ENCODE data around the gene CLDN19.

Gene CLDN19

DNA sequence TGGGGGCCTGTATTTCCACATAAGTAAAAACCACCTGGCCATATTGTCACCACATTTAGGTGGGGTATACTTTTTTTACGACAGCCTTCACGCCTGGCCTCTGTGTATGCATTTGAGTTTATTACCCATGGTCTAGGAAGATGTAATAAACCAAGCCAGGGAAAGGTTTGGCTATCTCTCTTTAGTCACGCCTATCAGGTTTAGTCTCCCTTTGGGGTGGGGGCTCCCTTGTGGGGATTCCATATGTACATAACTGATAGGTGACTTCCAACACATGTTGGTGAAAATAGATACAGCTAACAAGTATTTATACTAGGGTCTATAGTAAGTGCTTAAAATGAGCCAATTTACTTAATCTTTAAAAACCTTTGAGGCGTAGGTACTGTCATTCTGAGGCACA lies 53.6 kb downstream of the CLDN19 start:
- TF ChIP-seq, protein P1, sequence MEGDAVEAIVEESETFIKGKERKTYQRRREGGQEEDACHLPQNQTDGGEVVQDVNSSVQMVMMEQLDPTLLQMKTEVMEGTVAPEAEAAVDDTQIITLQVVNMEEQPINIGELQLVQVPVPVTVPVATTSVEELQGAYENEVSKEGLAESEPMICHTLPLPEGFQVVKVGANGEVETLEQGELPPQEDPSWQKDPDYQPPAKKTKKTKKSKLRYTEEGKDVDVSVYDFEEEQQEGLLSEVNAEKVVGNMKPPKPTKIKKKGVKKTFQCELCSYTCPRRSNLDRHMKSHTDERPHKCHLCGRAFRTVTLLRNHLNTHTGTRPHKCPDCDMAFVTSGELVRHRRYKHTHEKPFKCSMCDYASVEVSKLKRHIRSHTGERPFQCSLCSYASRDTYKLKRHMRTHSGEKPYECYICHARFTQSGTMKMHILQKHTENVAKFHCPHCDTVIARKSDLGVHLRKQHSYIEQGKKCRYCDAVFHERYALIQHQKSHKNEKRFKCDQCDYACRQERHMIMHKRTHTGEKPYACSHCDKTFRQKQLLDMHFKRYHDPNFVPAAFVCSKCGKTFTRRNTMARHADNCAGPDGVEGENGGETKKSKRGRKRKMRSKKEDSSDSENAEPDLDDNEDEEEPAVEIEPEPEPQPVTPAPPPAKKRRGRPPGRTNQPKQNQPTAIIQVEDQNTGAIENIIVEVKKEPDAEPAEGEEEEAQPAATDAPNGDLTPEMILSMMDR (conservative IDR thresholded peaks at IDR 0.05; ENCODE audit: low read length), result no peak
- no peak for DNase-seq (ENCODE audit: low read depth)
- H3K4me3 ChIP-seq (ENCODE audit: low read length), result no peak overlapping the region

DNA sequence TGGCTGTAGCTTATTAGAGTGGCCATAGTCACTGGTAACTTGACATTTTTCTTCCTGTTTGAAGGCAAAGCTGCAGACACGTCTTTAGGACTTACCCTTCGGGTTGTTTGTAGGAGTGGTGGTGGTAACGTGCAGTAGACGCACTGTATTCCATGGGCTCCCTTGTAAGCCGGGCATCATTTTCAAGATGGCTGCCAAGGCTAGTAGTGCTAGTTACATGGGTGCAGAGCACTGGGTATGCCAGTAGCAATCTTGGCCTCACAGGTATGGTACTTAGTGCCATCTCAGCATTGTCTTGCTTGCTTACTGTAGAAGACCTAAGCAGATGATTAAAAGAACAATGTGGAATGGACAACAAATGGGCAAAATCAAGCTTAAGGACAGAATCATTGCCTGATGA lies 55.9 kb downstream of the CLDN19 start:
- DNase-seq (ENCODE audit: low read depth), result no peak
- TF ChIP-seq, protein P1 (conservative IDR thresholded peaks at IDR 0.05; ENCODE audit: low read length), result no peak
- peak overlapping the region; percentile 71 for H3K4me3 ChIP-seq (ENCODE audit: low read length)
